GM12878 (cell line): ENCODE data around the gene ACOX1. TPM values are rescaled to one million over a fixed set of nuclear protein-coding genes. Genes with fewer than 3 reads are reported as not detected.

Experiments used
- ATAC-seq: fragments of 200-7000 bp; cut with Tn5 transposase; 3 replicates; pipeline ENCODE4 v1.9.1; 2020; ENCODE audit warnings: mild to moderate bottlenecking, moderate library complexity
- BruUV-seq: library from RNA; stranded (reverse); fragments of 400-500 nt; replicated peaks from 2 replicates; lab custom pipeline; 2021; lab: Mats Ljungman, UMichigan
- CTCF ChIA-PET: fragments of 300-600 bp; sonication (Branson Sonifier 250); formaldehyde crosslinking; extraction: SDS; loops from one replicate; lab custom pipeline; 2021; ENCODE audit warnings: inconsistent platforms; lab: Yijun Ruan, JAX
- POLR2A ChIA-PET: fragments of 350-600 bp; formaldehyde crosslinking; extraction: SDS; loops from one replicate; lab custom pipeline; 2021; ENCODE audit warnings: inconsistent platforms; lab: Charles Lee
- RAD21 ChIA-PET: fragments of 300-600 bp; sonication (Branson Sonifier 250); formaldehyde crosslinking; loops from one replicate; lab custom pipeline; 2023; ENCODE audit warnings: antibody characterized with exemption; ENCODE audit not compliant: unreplicated experiment; lab: Charles Lee
- SMC1A ChIA-PET: fragments of 300-600 bp; sonication (Branson Sonifier 250); formaldehyde crosslinking; loops from one replicate; lab custom pipeline; 2023; ENCODE audit not compliant: unreplicated experiment, uncharacterized antibody; lab: Charles Lee
- DNase-seq: peaks from one replicate; pipeline ENCODE4 v3.0.0-alpha.2; 2011; ENCODE audit warnings: low read depth, low spot score
- FAIRE-seq: peaks from 3 replicates; lab custom pipeline; 2011; peaks lifted over from hg19 to GRCh38; lab: Jason Lieb, UNC
- H2AFZ ChIP-seq: 2 replicates; pipeline ENCODE4 v1.6.0; 2011; ENCODE audit warnings: low read depth, low read length, control low read depth; ENCODE audit not compliant: control insufficient read depth
- H3K27ac ChIP-seq: 2 replicates; pipeline ENCODE4 v1.5.1; 2011; ENCODE audit warnings: control low read depth; ENCODE audit not compliant: control insufficient read depth, insufficient read depth
- H3K27me3 ChIP-seq, 2 experiments: replicated peaks in 1 of 2; 2 replicates each; pipeline versions ENCODE4 v1.6.0 to v1.6.1; 2011; ENCODE audit warnings: low read length in 1 of 2; ENCODE audit not compliant: control insufficient read depth in 2 of 2, insufficient read depth in 2 of 2
- H3K36me3 ChIP-seq, 2 experiments: 2 replicates each; pipeline ENCODE4 v1.5.1; 2011; ENCODE audit warnings: low read length in 1 of 2; ENCODE audit not compliant: control insufficient read depth in 2 of 2, insufficient read depth in 2 of 2
- H3K4me1 ChIP-seq: 2 replicates; pipeline ENCODE4 v1.6.1; 2011; ENCODE audit warnings: mild to moderate bottlenecking, low read length, moderate library complexity, mixed read lengths; ENCODE audit not compliant: control insufficient read depth, insufficient read depth
- H3K4me2 ChIP-seq: 2 replicates; pipeline ENCODE4 v1.6.0; 2011; ENCODE audit warnings: control low read depth; ENCODE audit not compliant: control insufficient read depth, insufficient read depth
- H3K4me3 ChIP-seq: fragments of 200-600 bp; sonication (generic); 2 replicates; pipeline ENCODE4 v1.5.1; 2016
- H3K79me2 ChIP-seq: 2 replicates; pipeline ENCODE4 v1.6.0; 2011; ENCODE audit warnings: low read length; ENCODE audit not compliant: control insufficient read depth, insufficient read depth
- H3K9ac ChIP-seq: 2 replicates; pipeline ENCODE4 v1.8.0; 2011; ENCODE audit warnings: low read length, control low read depth, mixed read lengths; ENCODE audit not compliant: control insufficient read depth, insufficient read depth
- H3K9me3 ChIP-seq: replicated peaks from 3 replicates; pipeline ENCODE4 v1.5.1; 2011; ENCODE audit warnings: mild to moderate bottlenecking, low read length; ENCODE audit not compliant: control insufficient read depth, insufficient read depth
- H4K20me1 ChIP-seq: 2 replicates; pipeline ENCODE4 v1.6.0; 2011; ENCODE audit not compliant: control insufficient read depth, insufficient read depth
- BHLHE40 ChIP-seq, 2 experiments: fragments of 450-650 bp in 1 of 2; IDR thresholded peaks; 2 replicates each; pipeline ENCODE4 v1.6.1; 2011 to 2017; ENCODE audit warnings: low read depth in 2 of 2, borderline replicate concordance in 1 of 2, improper control_type of control experiment in 1 of 2, low read length in 1 of 2, mild to moderate bottlenecking in 1 of 2
- BMI1 ChIP-seq: fragments of 450-650 bp; IDR thresholded peaks from 2 replicates; pipeline ENCODE4 v1.6.1; 2016; ENCODE audit warnings: mild to moderate bottlenecking, moderate library complexity, borderline replicate concordance
- IRF4 ChIP-seq: IDR thresholded peaks from 2 replicates; pipeline ENCODE4 v1.6.1; 2011; ENCODE audit warnings: low read depth, low read length
- MTA2 ChIP-seq: fragments of 450-650 bp; IDR thresholded peaks from 2 replicates; pipeline ENCODE4 v1.6.1; 2016; ENCODE audit warnings: low read depth, mild to moderate bottlenecking, moderate library complexity
- RCOR1 ChIP-seq: conservative IDR thresholded peaks from 2 replicates; pipeline ENCODE4 v1.6.1; 2012; ENCODE audit warnings: low read depth, low read length, improper control_type of control experiment
- RUNX3 ChIP-seq: IDR thresholded peaks from 2 replicates; pipeline ENCODE4 v1.6.1; 2012; ENCODE audit warnings: low read length, inconsistent platforms
- SMC3 ChIP-seq: IDR thresholded peaks from 2 replicates; pipeline ENCODE4 v1.6.1; 2011; ENCODE audit warnings: low read length, improper control_type of control experiment, borderline replicate concordance
- WRNIP1 ChIP-seq: IDR thresholded peaks from 2 replicates; pipeline ENCODE4 v1.6.1; 2011; ENCODE audit warnings: low read depth, low read length, improper control_type of control experiment, borderline replicate concordance
- YBX1 ChIP-seq: fragments of 450-650 bp; IDR thresholded peaks from 2 replicates; pipeline ENCODE4 v1.6.1; 2016; ENCODE audit warnings: antibody characterized with exemption
- WGBS: methylation state at CpG from one replicate; pipeline ENCODE4 v1.1.6; 2016; ENCODE audit warnings: low lambda C conversion rate; ENCODE audit not compliant: insufficient replicate concordance, insufficient coverage; ENCODE audit errors: missing lambda C conversion rate; 5-methylcytosine and 5-hydroxymethylcytosine counted together
- in situ Hi-C: fragments of 300-500 bp; cut with MboI; formaldehyde crosslinking; loops from 9 replicates; pipeline ENCODE4 v1.14.3; 2018; ENCODE audit warnings: mixed read lengths
- intact Hi-C: fragments of 100-400 bp; cut with micrococcal nuclease; formaldehyde crosslinking; loops from one replicate; pipeline ENCODE4 v1.14.2; 2022; ENCODE audit not compliant: unreplicated experiment
- polyA plus RNA-seq, 11 experiments: library from polyadenylated mRNA; depleted of rRNA in 4 of 11; unstranded in 6 of 11; stranded (reverse) in 5 of 11; fragments of >200 nt; fragmentation: Nextera tagmentation in 4 of 11; fragmentation: Illumina TruSeq in 1 of 11; extraction: Ambion mirVana in 4 of 11; extraction: Trizol in 1 of 11; gene quantifications; 1 replicate in 1 of 11; 2 replicates in 10 of 11; pipeline versions ENCODE4 v1.2.1 to v1.2.3, GENCODE V29; 2011 to 2016; ENCODE audit warnings: inconsistent platforms in 2 of 11, missing spikeins in 2 of 11, low read depth in 1 of 11
- total RNA-seq, 4 experiments: library from RNA; depleted of rRNA in 3 of 4; stranded (reverse); fragments of >200 nt in 3 of 4; fragmentation: Illumina TruSeq in 1 of 4; extraction: Trizol in 1 of 4; gene quantifications; 2 replicates each; pipeline versions ENCODE4 v1.2.1 to v1.2.3, GENCODE V29; 2013 to 2021
- TF ChIP-seq, protein P1 (sequence below): fragments of 450-650 bp; IDR thresholded peaks from 2 replicates; pipeline ENCODE4 v1.6.1; 2017; ENCODE audit warnings: mild to moderate bottlenecking, low read depth, inconsistent platforms; ENCODE audit not compliant: poor library complexity, severe bottlenecking

Gene ACOX1
- total and polyA plus RNA-seq, 10 of the 15 experiments (the other 5 are each of a cell fraction or from before 2014, with no cell fraction given): 6.5 to 26.2 (median 21.6) TPM

DNA sequence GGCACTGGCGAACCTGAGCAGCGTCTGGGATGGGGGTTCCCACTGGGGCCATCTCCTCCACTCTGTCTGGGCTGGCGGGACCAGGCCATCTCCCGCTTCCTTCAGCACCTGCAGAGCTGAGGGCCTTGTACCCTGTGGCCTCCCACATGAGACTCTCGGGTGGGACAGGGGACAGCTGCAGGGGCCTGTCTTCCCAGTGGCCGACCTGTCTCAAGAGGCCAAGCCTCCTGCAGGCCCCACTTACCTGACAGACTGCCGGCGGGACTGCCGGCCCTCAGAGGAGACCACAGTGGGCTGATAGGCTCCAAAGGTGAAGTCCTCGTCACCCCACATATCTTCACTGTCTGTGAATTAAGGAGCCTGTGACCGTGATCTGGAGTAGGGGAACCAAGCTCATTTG lies 53.9 kb downstream of the ACOX1 start:
- Histone ChIP-seq H3K9ac (no peak overlapping the region), H3K4me1 (no peaks in the 10 kb centered on the region), H3K4me3 (no peak overlapping the region), H4K20me1 (no peaks in the 10 kb centered on the region), H3K36me3 (no peaks in the 10 kb centered on the region), H3K27ac (no peak overlapping the region), H3K79me2 (no peaks in the 10 kb centered on the region), H3K27me3 (no peaks in the 10 kb centered on the region), H2AFZ (no peak overlapping the region), H3K4me2 (no peak overlapping the region), H3K9me3 (no peaks in the 10 kb centered on the region)
- intact Hi-C loops (no loop called here), in situ Hi-C loops (loop anchor here (5.0 kb wide), 1 partner anchor 367 kb away; no protein-coding TSS in a partner anchor)
- TF ChIP-seq RCOR1 (no peak), RUNX3 (no peak), SMC3 (no peak), MTA2 (no peak), YBX1 (no peak), BHLHE40 (IDR thresholded peaks at IDR 0.05; ENCODE audit: borderline replicate concordance in 1 of 2, low read depth in 2 of 2, low read length in 1 of 2) (no peak), WRNIP1 (no peak), BMI1 (no peak), IRF4 (no peak)
- TF ChIP-seq, protein P1, sequence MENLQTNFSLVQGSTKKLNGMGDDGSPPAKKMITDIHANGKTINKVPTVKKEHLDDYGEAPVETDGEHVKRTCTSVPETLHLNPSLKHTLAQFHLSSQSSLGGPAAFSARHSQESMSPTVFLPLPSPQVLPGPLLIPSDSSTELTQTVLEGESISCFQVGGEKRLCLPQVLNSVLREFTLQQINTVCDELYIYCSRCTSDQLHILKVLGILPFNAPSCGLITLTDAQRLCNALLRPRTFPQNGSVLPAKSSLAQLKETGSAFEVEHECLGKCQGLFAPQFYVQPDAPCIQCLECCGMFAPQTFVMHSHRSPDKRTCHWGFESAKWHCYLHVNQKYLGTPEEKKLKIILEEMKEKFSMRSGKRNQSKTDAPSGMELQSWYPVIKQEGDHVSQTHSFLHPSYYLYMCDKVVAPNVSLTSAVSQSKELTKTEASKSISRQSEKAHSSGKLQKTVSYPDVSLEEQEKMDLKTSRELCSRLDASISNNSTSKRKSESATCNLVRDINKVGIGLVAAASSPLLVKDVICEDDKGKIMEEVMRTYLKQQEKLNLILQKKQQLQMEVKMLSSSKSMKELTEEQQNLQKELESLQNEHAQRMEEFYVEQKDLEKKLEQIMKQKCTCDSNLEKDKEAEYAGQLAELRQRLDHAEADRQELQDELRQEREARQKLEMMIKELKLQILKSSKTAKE: no peak
- RAD21 ChIA-PET: interaction anchor here (0.9 to 1.3 kb wide), 3 partner anchors 16 to 181 kb away, joined by 3 read pairs; partner anchors contain the start of gene FBF1
- BruUV-seq: no TSS peak
- CTCF ChIA-PET: interaction anchor here (0.8 to 1.3 kb wide), 3 partner anchors 20 to 79 kb away, joined by 3 to 4 read pairs (median 3); partner anchors contain the start of gene MRPL38
- no peak for ATAC-seq
- SMC1A ChIA-PET: no interaction called here
- POLR2A ChIA-PET: interaction anchor here (1.2 kb wide), 1 partner anchor 10 kb away, joined by 4 read pairs; no protein-coding TSS in a partner anchor
- no peak for FAIRE-seq
- WGBS: 80% methylated on average over 11 of the region's 11 CpGs
- DNase-seq: no peak
